GM20431 (cell line): ENCODE measurements around the gene EXOSC10.
"Not testable (repeated sequence)": the region's sequence is repeated elsewhere in the genome, so short reads cannot be mapped to it uniquely, and the experiment has no call there.

Source experiments
- in situ Hi-C: fragments of 300-500 bp; cut with MseI, MboI; formaldehyde crosslinking; loops from one replicate; pipeline ENCODE4 v1.15.0; 2020; ENCODE audit warnings: low sequenced_read_pairs; ENCODE audit not compliant: unreplicated experiment

Gene EXOSC10

GRCh38 chr1:11025618-11026017, 74.1 kb downstream of the EXOSC10 start:
- in situ Hi-C loops, result loop anchor here (25.0 kb wide), 1 partner anchor 612 kb away; no protein-coding TSS in a partner anchor

GRCh38 chr1:11024874-11025203, 74.8 kb downstream of the EXOSC10 start:
- in situ Hi-C loops, result loop anchor here (25.0 kb wide), 1 partner anchor 612 kb away; no protein-coding TSS in a partner anchor

GRCh38 chr1:11024154-11024873, 75.4 kb downstream of the EXOSC10 start:
- in situ Hi-C loops, result no loop called here

GRCh38 chr1:11023201-11023600, 76.5 kb downstream of the EXOSC10 start:
- in situ Hi-C loops, result no loop called here

- in situ Hi-C loops, result no loop called here
These were observed 79.7 kb downstream of the EXOSC10 start for GRCh38 chr1:11019971-11020370.

- in situ Hi-C loops, result not testable (repeated sequence)
These were observed 80.3 kb downstream of the EXOSC10 start for GRCh38 chr1:11019358-11019757.
